Measurements from ENCODE around the gene ZNF526.
A peak's percentile ranks its signal among the peaks of the same experiment; 100 is the strongest.
"Not testable (repeated sequence)": the region's sequence is repeated elsewhere in the genome, so short reads cannot be mapped to it uniquely, and the experiment has no call there.

Gene ZNF526

DNA sequence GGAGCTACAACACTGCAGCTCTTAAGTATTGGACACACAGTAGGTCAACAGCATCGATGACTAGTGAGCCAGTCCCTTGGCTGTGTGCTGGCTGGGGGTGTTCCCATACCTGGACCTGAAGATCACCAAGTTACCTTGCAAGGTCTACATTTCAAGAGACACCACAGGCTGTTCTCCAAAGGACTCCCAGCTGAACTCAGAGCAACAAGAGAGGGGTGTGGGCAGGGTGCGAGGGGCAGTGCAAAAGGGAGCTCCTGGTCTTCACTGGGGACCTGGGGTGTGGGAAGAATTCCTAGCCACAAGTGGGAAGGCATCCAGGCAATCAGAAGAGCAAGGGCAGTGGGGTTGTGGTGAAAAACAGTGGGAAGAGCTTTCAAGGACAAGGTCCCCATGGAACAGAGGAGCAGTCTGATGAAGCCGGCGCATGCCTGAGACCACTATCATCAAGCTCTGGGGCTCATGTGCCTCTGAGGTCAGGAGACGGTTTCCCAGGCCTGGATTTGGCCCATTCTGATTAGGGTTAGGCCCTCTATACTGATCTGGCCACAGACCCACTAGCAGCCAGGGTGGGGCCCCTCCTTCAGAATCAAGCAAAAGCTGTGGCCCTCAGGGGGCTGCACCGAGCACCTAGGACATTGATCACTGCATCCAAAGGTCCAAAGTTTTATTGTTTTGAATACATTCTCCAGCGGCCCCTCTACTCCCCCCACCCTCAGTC, 27.0 kb downstream of the ZNF526 start:
- no peak for DNase-seq (ENCODE audit: low read depth)

DNA sequence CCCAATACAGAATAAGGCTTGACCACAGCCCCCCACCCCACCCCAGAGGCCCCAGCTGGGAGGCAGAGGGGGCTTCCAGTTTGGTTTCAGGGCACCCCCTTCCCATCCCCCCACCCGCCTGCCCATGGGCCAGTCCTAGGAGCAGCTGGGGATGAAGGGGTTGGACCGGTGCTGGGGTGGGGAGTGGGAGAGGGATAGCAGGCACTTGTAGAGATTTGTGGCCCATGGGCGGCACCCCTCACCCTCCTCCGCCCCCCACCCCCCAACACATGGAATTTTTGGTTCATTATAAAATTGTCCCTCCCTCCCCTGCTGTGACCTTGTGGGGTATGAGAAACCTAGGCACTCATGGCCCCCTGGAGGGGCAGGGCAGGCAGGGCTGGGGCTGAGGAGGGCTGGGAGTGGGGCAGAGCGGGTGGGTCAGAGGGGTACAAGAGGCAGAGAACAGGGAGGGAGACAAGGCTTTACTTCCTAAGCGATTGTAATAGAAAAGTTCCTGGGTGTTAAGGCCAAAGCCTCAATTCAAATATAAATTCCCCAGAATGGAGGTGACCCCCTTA, 27.6 kb downstream of the ZNF526 start:
- DNase-seq (ENCODE audit: low read depth): no peak

DNA sequence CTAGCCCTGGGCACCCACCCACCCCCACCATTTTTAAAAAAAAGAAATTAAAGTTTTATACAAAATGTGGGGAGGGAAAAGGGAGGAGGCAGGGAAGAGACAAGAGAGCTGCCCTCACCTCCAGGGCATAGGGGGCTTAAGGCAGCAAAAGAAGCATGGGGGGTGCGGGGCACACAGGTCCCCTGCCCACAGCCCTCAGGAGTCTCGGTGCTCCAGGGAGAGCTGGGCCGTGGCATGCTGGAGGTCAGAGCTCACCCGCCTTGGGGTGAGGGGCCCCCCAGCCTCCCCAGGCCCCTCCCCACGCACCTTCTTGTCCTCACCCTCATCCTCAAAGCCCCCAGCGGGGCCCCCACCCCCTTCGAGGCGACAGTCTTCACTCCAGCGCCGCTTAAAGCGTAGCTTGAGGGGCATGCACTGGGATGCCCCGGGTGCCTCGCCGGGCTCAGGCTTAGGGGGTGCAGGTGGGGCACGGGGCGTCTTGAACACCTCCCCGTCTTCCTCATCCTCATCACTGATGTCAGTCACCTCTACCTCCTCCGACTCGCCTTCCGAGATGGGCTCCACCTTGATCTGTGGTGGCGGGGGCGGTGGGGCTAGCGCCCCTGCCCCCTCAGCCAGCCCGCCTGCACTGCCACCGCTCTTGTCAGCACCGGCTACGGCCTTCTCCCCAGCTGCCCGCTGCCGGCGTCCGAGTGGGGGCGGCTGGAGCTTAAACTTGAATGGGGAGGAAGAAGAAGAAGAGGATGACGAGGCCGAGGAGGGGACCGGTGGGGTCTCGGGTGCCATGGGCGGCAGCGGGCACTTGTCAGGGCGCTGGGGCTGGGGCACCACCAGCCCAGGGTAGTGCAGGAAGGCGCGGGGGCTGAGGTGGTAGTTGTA, 28.4 kb downstream of the ZNF526 start:
- DNase-seq (ENCODE audit: low read depth): no peak

- DNase-seq (ENCODE audit: low read depth): no peak
These were observed 29.1 kb downstream of the ZNF526 start for GRCh38 chr19:42249149-42249750.

- DNase-seq (ENCODE audit: low read depth): no peak
These were observed 29.7 kb downstream of the ZNF526 start for GRCh38 chr19:42249769-42250168.

GRCh38 chr19:42250183-42250665, 30.1 kb downstream of the ZNF526 start:
- no peak for DNase-seq (ENCODE audit: low read depth)

DNA sequence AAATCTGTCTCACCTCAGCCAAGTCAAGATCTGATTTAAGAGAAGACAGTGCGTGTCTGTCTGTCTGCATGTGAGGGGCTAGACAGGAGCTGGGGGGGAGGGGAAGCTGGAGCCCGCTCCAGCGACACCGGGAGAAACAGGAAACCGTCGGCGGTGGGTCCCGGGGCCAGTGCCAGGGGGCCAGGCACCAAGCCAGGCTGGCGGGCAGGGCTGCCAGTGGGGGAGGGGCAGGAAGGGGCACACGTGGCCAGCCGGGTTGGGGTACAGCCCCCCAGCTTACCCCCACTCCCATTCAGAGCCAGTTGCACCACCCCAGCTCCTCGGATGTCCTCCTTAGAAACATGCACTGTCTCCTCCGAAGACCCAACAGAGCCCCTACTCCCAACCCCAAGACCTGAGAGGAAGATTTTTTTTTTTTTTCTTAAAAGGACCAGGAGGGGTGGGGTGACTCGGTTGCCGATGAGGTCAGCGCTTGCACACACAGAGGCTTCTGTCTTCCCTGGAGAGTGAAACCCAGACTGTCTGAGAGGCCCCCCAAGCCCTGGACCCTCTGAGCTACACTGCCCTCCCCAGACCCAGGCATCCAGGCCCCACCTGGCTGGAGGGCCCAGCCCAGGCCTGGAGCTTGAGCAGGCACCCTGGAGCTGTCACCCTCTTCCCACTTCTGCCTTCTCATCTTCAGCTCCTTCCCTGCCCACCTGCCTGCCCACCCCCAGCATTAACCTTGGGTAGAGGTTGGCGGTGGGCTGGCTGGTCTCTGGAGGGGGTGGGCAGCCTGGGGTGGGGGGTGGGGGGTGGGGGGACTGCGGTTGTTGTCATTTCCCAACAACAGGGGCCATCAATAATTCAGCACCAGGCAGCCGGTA, 30.8 kb downstream of the ZNF526 start:
- DNase-seq (ENCODE audit: low read depth): no peak

DNA sequence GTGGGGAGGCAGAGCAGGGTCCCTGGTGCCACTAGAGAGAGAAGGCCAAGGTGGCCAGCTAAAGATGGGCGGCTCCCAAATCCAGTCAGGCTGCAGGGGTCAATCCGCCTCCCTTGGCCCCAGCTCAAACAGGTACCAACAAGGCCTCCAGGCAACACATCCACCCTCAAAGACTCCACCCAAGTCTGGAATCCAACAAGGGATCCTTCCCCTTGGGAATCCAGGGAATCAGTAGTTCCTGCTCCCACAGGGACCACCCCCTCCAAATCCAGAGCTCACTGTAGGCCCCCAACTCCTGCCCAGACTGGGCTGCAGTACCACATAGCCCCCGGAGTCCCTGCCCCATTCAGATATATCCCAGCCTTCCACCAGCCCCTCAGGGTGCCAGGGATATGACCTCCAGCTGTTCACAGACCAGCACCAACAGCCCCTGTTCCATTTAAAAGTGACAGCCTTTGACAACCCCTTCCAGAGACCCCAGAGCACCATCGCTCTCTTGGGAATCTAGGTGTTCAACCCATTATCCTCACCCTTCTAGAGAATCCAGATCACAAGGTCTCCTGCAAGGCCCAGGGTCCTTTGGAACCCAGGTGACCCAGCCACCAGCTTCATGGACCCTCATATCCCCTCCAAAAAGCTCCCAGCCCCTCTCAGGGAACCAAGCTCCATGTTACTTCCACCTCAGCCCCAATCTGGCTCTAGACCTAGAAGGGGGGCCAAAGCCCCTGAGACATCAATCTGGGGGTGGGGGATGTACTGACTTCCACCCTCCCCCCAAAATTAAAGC, 31.7 kb downstream of the ZNF526 start:
- no peak for DNase-seq (ENCODE audit: low read depth)

- no peak for DNase-seq (ENCODE audit: low read depth)
These were observed 32.5 kb downstream of the ZNF526 start for GRCh38 chr19:42252365-42253244.

- DNase-seq (ENCODE audit: low read depth): no peak
These were observed 33.4 kb downstream of the ZNF526 start for GRCh38 chr19:42253245-42254088.

DNA sequence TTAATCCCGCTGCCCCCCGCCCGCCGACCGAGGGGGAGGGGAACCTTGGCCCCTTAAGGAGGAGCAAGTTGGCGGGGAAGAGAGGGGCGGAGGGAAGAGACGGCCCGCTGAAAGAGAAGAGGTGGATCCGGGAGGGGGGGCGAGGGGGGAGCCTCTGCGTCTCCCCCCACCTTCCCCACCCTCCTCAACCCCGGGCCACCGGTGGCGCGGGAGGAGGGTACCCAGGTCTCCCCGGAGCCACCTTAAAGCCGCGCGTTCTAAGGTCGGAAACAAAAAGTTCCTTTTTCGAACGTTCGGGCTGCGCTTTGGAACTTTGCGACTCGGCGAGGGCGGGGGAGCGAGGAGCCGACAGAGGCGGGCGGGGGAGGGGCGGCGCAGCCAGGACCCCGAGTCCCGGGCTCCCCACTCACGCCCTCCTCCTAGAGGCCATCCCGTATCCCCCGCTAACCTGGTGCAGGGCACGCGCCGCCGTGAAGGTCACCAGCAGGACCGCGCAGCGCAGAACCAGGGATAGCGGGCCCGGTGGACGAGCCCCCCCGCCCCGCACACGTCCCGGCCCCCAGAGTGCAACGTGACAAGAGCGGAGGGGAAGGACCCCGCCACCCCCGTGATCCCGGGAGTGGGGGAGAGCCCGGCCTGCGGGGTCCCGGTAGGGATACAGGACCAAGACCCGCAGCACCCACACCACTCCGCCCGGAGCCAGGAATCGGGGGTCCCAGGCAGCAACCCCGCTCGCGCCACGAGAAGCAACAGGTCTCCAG, 34.2 kb downstream of the ZNF526 start:
- DNase-seq (ENCODE audit: low read depth): peak; percentile 44

DNA sequence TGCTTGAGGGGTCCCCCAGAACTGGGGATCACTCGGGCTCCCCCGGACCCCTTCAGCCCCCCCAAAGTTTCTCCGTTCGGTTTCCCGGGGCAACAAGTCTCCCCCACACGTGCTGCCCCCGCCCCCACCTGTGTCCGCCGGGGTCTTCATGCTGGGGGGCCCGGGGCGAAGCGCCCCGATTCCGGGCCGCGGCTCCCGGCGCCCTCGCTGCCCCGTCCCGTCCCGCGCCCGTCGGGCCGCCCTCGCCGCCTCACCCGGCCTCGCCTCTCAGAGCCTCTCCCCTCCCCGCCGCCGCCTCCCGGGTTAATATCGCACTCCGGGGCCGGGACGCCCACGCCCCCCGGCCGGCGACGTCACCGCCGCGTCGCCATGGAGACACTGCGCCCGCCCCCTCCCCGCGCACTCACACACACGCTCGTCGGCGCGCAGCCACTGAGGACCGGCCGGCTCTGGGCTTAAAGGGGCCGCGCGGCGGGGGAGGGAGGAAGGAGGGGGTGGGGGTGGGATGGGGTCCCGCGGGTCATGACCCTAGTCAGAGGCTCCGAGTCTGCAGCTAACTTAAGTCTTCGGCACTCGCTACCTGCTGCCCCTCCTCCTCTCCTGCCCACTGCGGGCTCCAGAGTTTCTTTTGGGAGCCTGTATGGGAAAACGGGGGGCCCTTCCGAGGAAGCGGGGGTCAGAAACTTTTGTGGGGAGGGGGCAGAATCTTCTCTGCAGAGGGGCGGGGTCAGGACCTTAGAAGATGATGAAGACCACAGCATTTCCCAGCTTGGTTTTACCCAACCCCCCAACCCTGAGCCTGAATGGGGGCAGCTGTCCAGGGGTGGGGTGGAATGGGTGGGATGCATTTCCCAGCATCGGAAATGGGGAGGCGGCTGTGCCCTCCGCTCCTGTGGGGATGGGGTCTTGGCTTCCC, 35.0 kb downstream of the ZNF526 start, which contains the start of gene ERF:
ERF (minus strand) TSS at position 279 of the 916 bp plus-strand sequence; CDS start at position 150, 129 bp downstream.
- DNase-seq (ENCODE audit: low read depth): peak; percentile 86

DNA sequence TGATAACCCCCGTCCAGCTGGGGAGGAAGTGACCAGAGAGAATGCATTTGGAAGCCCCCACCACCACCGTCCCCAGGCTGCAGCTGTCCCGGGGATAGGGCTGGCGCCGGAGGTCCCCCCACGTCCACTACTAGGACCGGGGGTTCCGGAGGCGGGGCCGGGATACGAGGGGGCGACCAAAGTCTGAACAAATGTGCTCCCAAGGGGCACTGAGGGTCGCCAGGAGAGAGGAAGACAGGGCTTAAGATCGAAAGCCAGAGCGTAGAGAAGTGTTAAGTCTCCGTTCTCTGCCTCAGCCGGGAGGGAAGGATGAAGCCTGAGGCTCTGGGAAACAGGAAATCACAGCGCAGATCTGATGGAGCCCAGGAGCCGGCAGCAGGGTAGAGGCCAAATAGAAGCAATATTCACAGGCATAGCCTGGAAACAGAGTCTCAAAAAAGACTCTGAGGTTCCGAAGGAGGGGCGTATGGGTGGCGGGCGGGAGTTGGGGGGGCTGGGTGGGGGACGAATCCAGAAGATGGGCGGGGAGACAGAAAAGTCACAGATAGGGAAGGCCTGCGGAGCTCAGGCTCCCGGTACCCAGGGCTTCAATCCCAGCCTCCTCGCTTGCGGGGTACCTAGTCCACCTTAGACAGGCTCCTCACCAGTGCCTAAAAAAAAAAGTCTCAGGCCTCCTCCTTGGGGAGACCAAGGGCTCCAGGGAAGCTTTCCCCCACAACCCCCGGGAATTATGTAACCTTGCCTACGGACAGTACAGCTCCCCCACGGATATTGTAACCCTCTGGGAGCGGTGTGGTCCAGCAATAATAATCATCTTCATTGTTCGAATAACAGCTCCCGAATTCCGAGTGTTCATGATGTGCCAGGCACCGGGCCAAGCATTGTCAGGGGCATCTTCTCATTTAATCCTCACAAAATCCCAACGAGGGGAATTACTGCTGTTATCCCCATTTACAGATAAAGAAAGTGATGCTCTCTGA, 35.9 kb downstream of the ZNF526 start:
- DNase-seq (ENCODE audit: low read depth): no peak

DNA sequence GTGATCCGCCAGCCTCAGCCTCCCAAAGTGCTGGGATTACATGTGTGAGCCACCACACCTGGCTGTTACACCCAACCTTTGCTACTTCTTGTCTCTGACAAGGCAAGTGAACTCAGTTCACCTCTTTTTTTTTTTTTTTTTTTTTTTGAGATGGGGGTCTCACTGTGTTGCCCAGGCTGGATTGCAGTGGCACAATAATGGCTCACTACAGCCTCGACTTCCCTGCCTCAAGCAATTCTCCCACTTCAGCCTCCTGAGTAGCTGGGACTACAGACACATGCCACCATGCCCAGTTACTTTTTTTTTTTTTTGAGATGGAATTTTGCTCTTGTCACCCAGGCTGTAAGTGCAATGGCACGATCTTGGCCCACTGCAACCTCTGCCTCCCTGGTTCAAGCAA, 37.7 kb downstream of the ZNF526 start:
- DNase-seq (ENCODE audit: low read depth): not testable (repeated sequence)

DNA sequence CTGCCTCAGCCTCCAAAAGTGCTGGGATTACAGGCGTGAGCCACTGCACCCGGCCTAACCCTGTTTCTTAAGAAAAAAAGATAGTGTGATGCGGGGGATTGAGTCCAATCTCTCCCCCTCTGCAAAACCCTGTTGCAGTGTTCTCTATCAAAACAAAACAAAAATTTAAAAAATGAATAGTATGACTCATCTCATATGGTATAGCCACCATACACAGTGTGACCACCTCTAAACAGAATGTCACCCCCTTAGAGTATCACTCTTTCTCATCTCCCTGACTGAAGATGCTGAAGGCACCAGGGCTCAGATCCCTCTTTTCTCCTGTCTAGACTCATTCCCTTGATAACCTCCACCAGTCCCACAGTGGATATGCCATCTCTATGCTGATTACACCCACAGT, 41.7 kb downstream of the ZNF526 start:
- DNase-seq (ENCODE audit: low read depth): no peak

Measured in stimulated activated CD8-positive, alpha-beta memory T cell treated with anti-CD3 and anti-CD28 coated beads, Interleukin-7, amount 100 ng/mL, for 24 hours (primary cell).